ENCODE measurements around the gene TRIM2. TPM values are rescaled to one million over a fixed set of nuclear protein-coding genes. Genes with fewer than 3 reads are reported as not detected.
A peak's percentile ranks its signal among the peaks of the same experiment; 100 is the strongest.

Gene TRIM2
- total RNA-seq, 1 experiment from 2014 or later = 93.2 TPM

DNA sequence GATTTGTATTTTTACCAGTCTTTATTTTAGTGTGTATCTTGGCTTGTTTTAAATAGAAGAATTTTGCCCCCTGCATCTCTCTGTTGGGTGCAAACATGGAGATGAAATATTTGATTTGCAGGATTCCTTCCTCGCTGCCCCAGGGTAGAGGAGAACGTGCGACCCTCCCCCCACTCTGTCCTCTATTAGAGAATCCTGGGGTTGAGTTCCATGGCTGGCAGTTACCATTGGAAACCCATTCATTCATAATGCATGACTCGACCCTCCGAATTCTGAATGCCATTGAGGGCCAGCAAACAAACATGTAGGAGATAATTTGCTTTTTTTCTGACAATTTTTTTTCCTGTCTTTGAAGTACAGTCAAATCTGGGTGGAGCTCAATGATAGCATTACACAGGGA, 53.7 kb downstream of the TRIM2 start:
- Histone ChIP-seq H3K27me3 (replicated peaks; ENCODE audit: insufficient read depth, low read depth, low read length, poor library complexity) (no peaks in the 10 kb centered on the region), H3K9me3 (ENCODE audit: low read depth, low read length, poor library complexity, severe bottlenecking) (peaks cover 16% of the 10 kb centered on the region), H3K4me1 (ENCODE audit: insufficient read depth, low read length, poor library complexity, severe bottlenecking) (peaks cover 60% of the 10 kb centered on the region), H3K36me3 (ENCODE audit: insufficient read depth, low read length, poor library complexity, severe bottlenecking) (peaks cover 2% of the 10 kb centered on the region), H3K4me3 (ENCODE audit: low read depth, low read length, poor library complexity, severe bottlenecking) (peak overlapping the region; percentile 43), H3K27ac (ENCODE audit: low read depth, low read length, poor library complexity, severe bottlenecking) (peak overlapping the region; percentile 84)
- TF ChIP-seq, protein P1, sequence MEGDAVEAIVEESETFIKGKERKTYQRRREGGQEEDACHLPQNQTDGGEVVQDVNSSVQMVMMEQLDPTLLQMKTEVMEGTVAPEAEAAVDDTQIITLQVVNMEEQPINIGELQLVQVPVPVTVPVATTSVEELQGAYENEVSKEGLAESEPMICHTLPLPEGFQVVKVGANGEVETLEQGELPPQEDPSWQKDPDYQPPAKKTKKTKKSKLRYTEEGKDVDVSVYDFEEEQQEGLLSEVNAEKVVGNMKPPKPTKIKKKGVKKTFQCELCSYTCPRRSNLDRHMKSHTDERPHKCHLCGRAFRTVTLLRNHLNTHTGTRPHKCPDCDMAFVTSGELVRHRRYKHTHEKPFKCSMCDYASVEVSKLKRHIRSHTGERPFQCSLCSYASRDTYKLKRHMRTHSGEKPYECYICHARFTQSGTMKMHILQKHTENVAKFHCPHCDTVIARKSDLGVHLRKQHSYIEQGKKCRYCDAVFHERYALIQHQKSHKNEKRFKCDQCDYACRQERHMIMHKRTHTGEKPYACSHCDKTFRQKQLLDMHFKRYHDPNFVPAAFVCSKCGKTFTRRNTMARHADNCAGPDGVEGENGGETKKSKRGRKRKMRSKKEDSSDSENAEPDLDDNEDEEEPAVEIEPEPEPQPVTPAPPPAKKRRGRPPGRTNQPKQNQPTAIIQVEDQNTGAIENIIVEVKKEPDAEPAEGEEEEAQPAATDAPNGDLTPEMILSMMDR (conservative IDR thresholded peaks at IDR 0.05; ENCODE audit: low read depth, low read length) = no peak
- no peak for TF ChIP-seq EZH2 (IDR thresholded peaks at IDR 0.05; ENCODE audit: borderline replicate concordance, low read depth, low read length, poor library complexity, severe bottlenecking)
- ChIA-PET POLR2A (ENCODE audit: low non-redundant PET) (no interaction called here), CTCF (no interaction called here)
- no peak for DNase-seq (ENCODE audit: low spot score)
- no TSS peak for BruUV-seq (replicated peaks)
- intact Hi-C loops (cut with micrococcal nuclease; ENCODE audit: unreplicated experiment) = loop anchor here (2.0 kb wide), 1 partner anchor 35 kb away; no protein-coding TSS in a partner anchor

DNA sequence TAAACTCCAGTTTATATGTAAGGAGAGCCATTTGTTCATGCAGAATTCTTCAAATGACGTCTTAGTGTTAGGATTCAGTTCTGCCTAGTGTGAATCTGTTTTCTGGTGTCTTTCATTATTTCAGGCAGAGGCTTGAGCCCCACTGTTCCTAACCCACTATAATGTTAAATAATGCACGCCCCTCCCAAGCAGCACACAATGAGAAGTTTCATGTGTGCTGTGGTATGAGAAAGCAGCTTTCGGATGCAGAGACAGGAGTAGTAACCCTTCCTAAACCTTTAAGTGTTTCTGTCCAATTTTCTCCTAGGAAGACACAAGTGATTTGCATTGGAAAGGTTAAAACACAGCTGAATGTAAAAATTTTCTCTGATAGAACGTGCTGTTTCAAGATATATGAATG, 54.5 kb downstream of the TRIM2 start:
- Histone ChIP-seq H3K27ac (ENCODE audit: low read depth, low read length, poor library complexity, severe bottlenecking) (peak overlapping the region; percentile 84), H3K4me1 (ENCODE audit: insufficient read depth, low read length, poor library complexity, severe bottlenecking) (peaks cover 60% of the 10 kb centered on the region), H3K4me3 (ENCODE audit: low read depth, low read length, poor library complexity, severe bottlenecking) (peak overlapping the region; percentile 43), H3K36me3 (ENCODE audit: insufficient read depth, low read length, poor library complexity, severe bottlenecking) (peaks cover 6% of the 10 kb centered on the region), H3K9me3 (ENCODE audit: low read depth, low read length, poor library complexity, severe bottlenecking) (peaks cover 17% of the 10 kb centered on the region), H3K27me3 (replicated peaks; ENCODE audit: insufficient read depth, low read depth, low read length, poor library complexity) (no peaks in the 10 kb centered on the region)
- peak; percentile 60 for DNase-seq (ENCODE audit: low spot score)
- ChIA-PET CTCF (no interaction called here), POLR2A (ENCODE audit: low non-redundant PET) (interaction anchor here (0.5 kb wide), 1 partner anchor 59 kb away, joined by 6 read pairs; no protein-coding TSS in a partner anchor)
- TF ChIP-seq, protein P1 (conservative IDR thresholded peaks at IDR 0.05; ENCODE audit: low read depth, low read length) = no peak
- TF ChIP-seq EZH2 (IDR thresholded peaks at IDR 0.05; ENCODE audit: borderline replicate concordance, low read depth, low read length, poor library complexity, severe bottlenecking) = no peak
- no TSS peak for BruUV-seq (replicated peaks)
- intact Hi-C loops (cut with micrococcal nuclease; ENCODE audit: unreplicated experiment) = no loop called here

DNA sequence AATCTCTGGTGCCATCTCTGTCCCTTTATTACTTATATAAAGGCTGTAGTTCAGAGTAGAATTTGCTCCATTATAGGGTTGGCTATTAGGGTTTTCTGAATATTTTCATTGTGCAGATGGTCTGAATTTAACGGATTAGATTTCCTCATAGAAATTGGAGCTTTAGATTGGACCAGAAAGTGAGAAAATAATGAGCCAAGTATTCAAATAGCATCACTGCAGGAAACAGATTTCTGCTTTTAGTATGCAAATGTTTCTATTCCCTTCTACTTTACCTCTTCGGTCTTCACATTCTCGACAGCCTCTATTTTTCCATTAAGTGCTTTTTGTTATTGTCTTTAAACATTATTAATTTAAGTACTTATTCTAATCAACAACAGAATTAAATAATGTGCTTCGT, 55.4 kb downstream of the TRIM2 start:
- peak; percentile 67 for DNase-seq (ENCODE audit: low spot score)
- H3K4me3 ChIP-seq (ENCODE audit: low read depth, low read length, poor library complexity, severe bottlenecking) = peak overlapping the region; percentile 43
- POLR2A ChIA-PET (ENCODE audit: low non-redundant PET) = interaction anchor here (0.5 to 1.0 kb wide), 2 partner anchors 11 to 20 kb away, joined by 3 to 7 read pairs; no protein-coding TSS in a partner anchor
- H3K36me3 ChIP-seq (ENCODE audit: insufficient read depth, low read length, poor library complexity, severe bottlenecking) = peaks cover 6% of the 10 kb centered on the region
- H3K27me3 ChIP-seq (replicated peaks; ENCODE audit: insufficient read depth, low read depth, low read length, poor library complexity) = no peaks in the 10 kb centered on the region
- H3K9me3 ChIP-seq (ENCODE audit: low read depth, low read length, poor library complexity, severe bottlenecking) = peaks cover 17% of the 10 kb centered on the region
- intact Hi-C loops (cut with micrococcal nuclease; ENCODE audit: unreplicated experiment) = no loop called here
- peak overlapping the region; percentile 84 for H3K27ac ChIP-seq (ENCODE audit: low read depth, low read length, poor library complexity, severe bottlenecking)
- TF ChIP-seq, protein P1 (conservative IDR thresholded peaks at IDR 0.05; ENCODE audit: low read depth, low read length) = no peak
- TF ChIP-seq EZH2 (IDR thresholded peaks at IDR 0.05; ENCODE audit: borderline replicate concordance, low read depth, low read length, poor library complexity, severe bottlenecking) = no peak
- BruUV-seq (replicated peaks) = no TSS peak
- CTCF ChIA-PET = no interaction called here
- peaks cover 61% of the 10 kb centered on the region for H3K4me1 ChIP-seq (ENCODE audit: insufficient read depth, low read length, poor library complexity, severe bottlenecking)

All from A673 (cell line).